GM12878 (cell line): ENCODE measurements around the gene ST6GALNAC3.

Source experiments
- CTCF ChIP-seq, 3 experiments: IDR thresholded peaks in 2 of 3; conservative IDR thresholded peaks in 1 of 3; 2 replicates each; pipeline ENCODE4 v1.5.1; 2011; ENCODE audit warnings: low read depth in 3 of 3, low read length in 3 of 3, mild to moderate bottlenecking in 3 of 3, control low read depth in 2 of 3, moderate library complexity in 2 of 3, inconsistent platforms in 1 of 3, mixed read lengths in 1 of 3; ENCODE audit not compliant: control insufficient read depth in 2 of 3, insufficient read depth in 1 of 3; ENCODE audit errors: extremely low read depth in 1 of 3
- NFYB ChIP-seq: IDR thresholded peaks from 2 replicates; pipeline ENCODE4 v1.6.1; 2011; ENCODE audit warnings: low read depth, mild to moderate bottlenecking, low read length, improper control_type of control experiment, moderate library complexity; ENCODE audit not compliant: insufficient read depth
- RFX5 ChIP-seq: IDR thresholded peaks from 2 replicates; pipeline ENCODE4 v1.6.1; 2011; ENCODE audit warnings: low read depth, low read length, improper control_type of control experiment

GRCh38 chr1:76141929-76142328, 67.4 kb downstream of the ST6GALNAC3 start:
- TF ChIP-seq NFYB (no peak), RFX5 (no peak), CTCF (IDR thresholded peaks at IDR 0.05 in 2 of 3, conservative IDR thresholded peaks at IDR 0.05 in 1 of 3; ENCODE audit: control insufficient read depth in 2 of 3, extremely low read depth in 1 of 3, insufficient read depth in 1 of 3, low read depth in 3 of 3, low read length in 3 of 3) (no peak)
